GM06990 (cell line): ENCODE measurements around the gene FNBP1.
"Not testable (repeated sequence)": the region's sequence is repeated elsewhere in the genome, so short reads cannot be mapped to it uniquely, and the experiment has no call there.

ENCODE experiments used
- DNase-seq: peaks from one replicate; pipeline ENCODE4 v3.0.0-alpha.2; 2011; ENCODE audit not compliant: insufficient read length; ENCODE audit errors: extremely low read depth
- H3K27me3 ChIP-seq: replicated peaks from 2 replicates; pipeline ENCODE4 v1.6.0; 2011; ENCODE audit warnings: low read length; ENCODE audit not compliant: control insufficient read depth, insufficient read depth
- H3K36me3 ChIP-seq: 2 replicates; pipeline ENCODE4 v1.5.1; 2011; ENCODE audit warnings: low read length; ENCODE audit not compliant: control insufficient read depth, insufficient read depth
- H3K4me3 ChIP-seq: replicated peaks from 2 replicates; pipeline ENCODE4 v1.5.1; 2011; ENCODE audit warnings: low read depth, mild to moderate bottlenecking, control low read depth, low read length
- CTCF ChIP-seq: IDR thresholded peaks from 2 replicates; pipeline ENCODE4 v1.5.1; 2011; ENCODE audit warnings: low read length, control low read depth, mild to moderate bottlenecking, inconsistent platforms; ENCODE audit not compliant: insufficient read depth, poor library complexity, severe bottlenecking

FNBP1 gene

GRCh38 chr9:130023144-130023787 is 19.7 kb downstream of the FNBP1 start:
- Histone ChIP-seq H3K27me3 (no peaks in the 10 kb centered on the region), H3K36me3 (peaks cover 3% of the 10 kb centered on the region; the same call in 1 of the 2 replicates), H3K4me3 (peak overlapping the region; percentile 42)
- DNase-seq, result no peak
- no peak for TF ChIP-seq CTCF

GRCh38 chr9:130022566-130023143 is 20.3 kb downstream of the FNBP1 start:
- no peak for DNase-seq
- Histone ChIP-seq H3K27me3 (no peaks in the 10 kb centered on the region), H3K36me3 (peaks cover 3% of the 10 kb centered on the region; the same call in 1 of the 2 replicates), H3K4me3 (peak overlapping the region; percentile 39)
- no peak for TF ChIP-seq CTCF

DNA sequence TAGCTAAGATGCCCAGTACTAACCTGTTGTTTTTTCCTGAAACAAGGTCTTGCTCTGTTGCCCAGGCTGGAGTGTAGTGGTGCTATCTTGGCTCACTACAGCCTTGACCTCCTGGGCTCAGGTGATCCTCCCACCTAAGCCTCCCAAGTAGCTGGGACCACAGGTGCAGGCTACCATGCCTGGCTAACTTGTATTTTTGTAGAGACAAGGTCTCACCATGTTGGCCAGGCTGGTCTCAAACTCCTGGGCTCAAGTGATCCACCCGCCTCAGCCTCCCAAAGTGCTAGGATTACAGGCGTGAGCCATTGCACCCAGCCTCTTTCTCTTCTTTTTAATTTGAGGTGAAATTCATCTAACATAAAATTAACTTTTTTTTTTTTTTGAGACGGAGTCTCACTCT is 21.1 kb downstream of the FNBP1 start:
- not testable (repeated sequence) for H3K27me3 ChIP-seq, H3K36me3 ChIP-seq, H3K4me3 ChIP-seq, DNase-seq

DNA sequence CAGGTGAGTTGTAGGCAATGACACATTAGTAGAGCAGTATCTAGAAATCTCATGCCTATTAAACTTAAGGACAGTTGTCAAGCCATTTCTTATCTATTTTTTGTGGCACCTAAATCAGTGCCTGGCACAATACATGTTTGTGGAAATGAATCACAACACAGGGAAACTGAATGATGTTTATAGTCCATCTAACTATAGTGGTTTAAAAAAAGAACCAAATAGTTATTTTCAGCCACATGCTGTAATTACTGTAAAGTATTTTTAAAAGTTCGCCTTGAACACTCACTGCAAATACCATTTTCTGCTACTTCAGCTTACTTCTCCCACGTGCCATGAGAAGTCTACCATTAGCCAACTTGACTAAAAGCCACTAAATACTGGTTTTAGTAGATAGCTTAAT is 21.9 kb downstream of the FNBP1 start:
- no peak for TF ChIP-seq CTCF
- peaks cover 1% of the 10 kb centered on the region; the same call in 1 of the 2 replicates for H3K36me3 ChIP-seq
- no peaks in the 10 kb centered on the region for H3K27me3 ChIP-seq
- H3K4me3 ChIP-seq, result no peak overlapping the region
- DNase-seq, result no peak

DNA sequence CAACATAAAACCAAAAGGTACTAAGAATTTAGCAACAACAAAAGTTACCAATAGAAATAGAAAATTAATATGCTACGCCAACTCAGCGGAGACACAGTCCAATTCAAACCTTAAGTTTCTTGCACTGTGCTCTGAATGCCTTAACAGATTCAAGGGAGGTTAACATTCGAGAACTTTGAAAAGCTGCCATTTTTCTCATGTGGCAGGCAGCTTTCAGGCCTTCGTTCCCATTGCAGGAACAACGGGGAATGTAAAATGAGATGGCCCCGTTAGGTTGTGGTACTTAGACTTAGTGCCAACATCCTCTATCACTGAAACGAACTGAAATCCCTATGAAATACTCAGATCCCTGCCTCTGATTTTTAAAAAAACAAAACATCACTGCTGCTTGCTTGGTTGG is 22.4 kb downstream of the FNBP1 start:
- Histone ChIP-seq H3K27me3 (no peaks in the 10 kb centered on the region), H3K4me3 (no peak overlapping the region), H3K36me3 (no peaks in the 10 kb centered on the region; the same call in 1 of the 2 replicates)
- TF ChIP-seq CTCF, result no peak
- DNase-seq, result no peak

- Histone ChIP-seq H3K27me3 (no peaks in the 10 kb centered on the region), H3K4me3 (no peak overlapping the region), H3K36me3 (no peaks in the 10 kb centered on the region; the same call in 1 of the 2 replicates)
- no peak for DNase-seq
- no peak for TF ChIP-seq CTCF
Measured at GRCh38 chr9:130018265-130018664, 24.7 kb downstream of the FNBP1 start.

DNA sequence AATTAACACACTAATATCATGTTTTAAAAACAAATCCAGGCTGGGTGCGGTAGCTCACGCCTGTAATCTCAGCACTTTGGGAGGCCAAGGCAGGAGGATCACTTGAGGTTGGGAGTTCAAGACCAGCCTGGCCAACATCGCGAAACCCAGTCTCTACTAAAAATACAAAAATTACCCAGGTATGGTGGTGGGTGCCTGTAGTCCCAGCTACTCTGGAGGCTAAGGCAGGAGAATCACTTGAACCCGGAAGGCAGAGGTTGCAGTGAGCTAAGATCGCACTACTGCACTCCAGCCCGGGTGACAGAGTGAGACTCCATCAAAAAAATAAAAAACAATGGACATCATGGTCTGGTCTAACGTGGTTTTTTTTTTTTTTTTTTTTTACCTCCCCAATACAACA is 25.5 kb downstream of the FNBP1 start:
- H3K4me3 ChIP-seq, result not testable (repeated sequence)

More for the DNA sequence above, 25.5 kb downstream of the FNBP1 start:
- not testable (repeated sequence) for H3K36me3 ChIP-seq, DNase-seq, H3K27me3 ChIP-seq
